Activated B cell treated with CpG ODN at 0.5 μM for 24 hours (primary cell): ENCODE results near the gene HID1. TPM values are rescaled to one million over a fixed set of nuclear protein-coding genes. Genes with fewer than 3 reads are reported as not detected.

Experiments
- ATAC-seq: fragments of 200-7000 bp; cut with Tn5 transposase; one replicate; pipeline ENCODE4 v1.10.0; 2021; ENCODE audit warnings: low read depth, mild to moderate bottlenecking, moderate library complexity
- CTCF ChIA-PET: fragments of 350-600 bp; sonication (Branson Sonifier 250); formaldehyde crosslinking; loops from one replicate; lab custom pipeline; 2021; ENCODE audit warnings: antibody characterized with exemption; lab: Charles Lee
- POLR2A ChIA-PET: fragments of 350-600 bp; sonication (Branson Sonifier 250); formaldehyde crosslinking; loops from one replicate; lab custom pipeline; 2021; ENCODE audit warnings: antibody characterized with exemption; lab: Charles Lee
- DNase-seq: peaks from one replicate; pipeline ENCODE4 v3.0.0; 2022
- H3K27ac Mint-ChIP-seq: one replicate; pipeline ENCODE4 v1.8.0; 2020; ENCODE audit warnings: mixed read lengths
- H3K27me3 Mint-ChIP-seq: one replicate; pipeline ENCODE4 v1.8.0; 2021; ENCODE audit warnings: mixed read lengths
- H3K36me3 Mint-ChIP-seq: one replicate; pipeline ENCODE4 v1.8.0; 2021; ENCODE audit warnings: low read depth, mixed read lengths
- H3K4me1 Mint-ChIP-seq: one replicate; pipeline ENCODE4 v1.8.0; 2021; ENCODE audit warnings: mixed read lengths
- H3K4me3 Mint-ChIP-seq: one replicate; pipeline ENCODE4 v1.8.0; 2020; ENCODE audit warnings: mild to moderate bottlenecking, mixed read lengths
- H3K9me3 Mint-ChIP-seq: one replicate; pipeline ENCODE4 v1.8.0; 2020; ENCODE audit warnings: mixed read lengths
- CTCF ChIP-seq: fragments of 200-600 bp; IDR thresholded peaks from one replicate; pipeline ENCODE4 v1.8.0; 2022; ENCODE audit warnings: antibody characterized with exemption, mild to moderate bottlenecking
- intact Hi-C: fragments of 100-400 bp; cut with micrococcal nuclease; formaldehyde crosslinking; loops from one replicate; pipeline ENCODE4 v1.15.1; 2024
- total RNA-seq: library from RNA; stranded (reverse); gene quantifications from 2 replicates; pipeline ENCODE4 v1.2.3, GENCODE V29; 2022

Gene HID1
- total RNA-seq, 1 donor from 2014 or later, result 2.1 TPM

GRCh38 chr17:75001915-75002843 is 29.6 kb upstream of the HID1 start:
- no peak for DNase-seq
- Mint-ChIP-seq H3K27me3 (peaks cover 5% of the 10 kb centered on the region), H3K27ac (no peak overlapping the region), H3K4me3 (no peak overlapping the region), H3K36me3 (no peaks in the 10 kb centered on the region), H3K4me1 (no peaks in the 10 kb centered on the region), H3K9me3 (no peaks in the 10 kb centered on the region)
- ATAC-seq, result no peak
- intact Hi-C loops, result no loop called here
- POLR2A ChIA-PET, result no interaction called here
- TF ChIP-seq CTCF, result no peak
- CTCF ChIA-PET, result no interaction called here

- H3K36me3 Mint-ChIP-seq, result no peaks in the 10 kb centered on the region
- peaks cover 2% of the 10 kb centered on the region for H3K27me3 Mint-ChIP-seq
- ChIA-PET POLR2A (no interaction called here), CTCF (no interaction called here)
- H3K27ac Mint-ChIP-seq, result no peak overlapping the region
- ATAC-seq (no peak), DNase-seq (no peak)
- intact Hi-C loops, result no loop called here
- no peak for TF ChIP-seq CTCF
- no peak overlapping the region for H3K4me3 Mint-ChIP-seq
- no peaks in the 10 kb centered on the region for H3K4me1 Mint-ChIP-seq
- H3K9me3 Mint-ChIP-seq, result no peaks in the 10 kb centered on the region
Observed at GRCh38 chr17:74999523-74999922, 27.0 kb upstream of the HID1 start.

- intact Hi-C loops, result no loop called here
- DNase-seq (no peak), ATAC-seq (no peak)
- Mint-ChIP-seq H3K36me3 (no peaks in the 10 kb centered on the region), H3K4me3 (no peak overlapping the region), H3K27ac (no peak overlapping the region), H3K4me1 (no peaks in the 10 kb centered on the region), H3K27me3 (peaks cover 2% of the 10 kb centered on the region), H3K9me3 (no peaks in the 10 kb centered on the region)
- ChIA-PET POLR2A (no interaction called here), CTCF (no interaction called here)
- TF ChIP-seq CTCF, result no peak
Observed at GRCh38 chr17:74998783-74999182, 26.2 kb upstream of the HID1 start.

GRCh38 chr17:74995847-74996246 is 23.3 kb upstream of the HID1 start:
- DNase-seq (no peak), ATAC-seq (no peak)
- no peaks in the 10 kb centered on the region for H3K27me3 Mint-ChIP-seq
- no peak for TF ChIP-seq CTCF
- no peak overlapping the region for H3K4me3 Mint-ChIP-seq
- no peaks in the 10 kb centered on the region for H3K9me3 Mint-ChIP-seq
- ChIA-PET POLR2A (no interaction called here), CTCF (interaction anchor here (1.4 kb wide), 1 partner anchor 35 kb away, joined by 3 read pairs; no protein-coding TSS in a partner anchor)
- no peak overlapping the region for H3K27ac Mint-ChIP-seq
- H3K36me3 Mint-ChIP-seq, result no peaks in the 10 kb centered on the region
- no peaks in the 10 kb centered on the region for H3K4me1 Mint-ChIP-seq
- intact Hi-C loops, result no loop called here

- no peak for TF ChIP-seq CTCF
- ChIA-PET CTCF (no interaction called here), POLR2A (no interaction called here)
- ATAC-seq, result no peak
- H3K27me3 Mint-ChIP-seq, result no peaks in the 10 kb centered on the region
- H3K9me3 Mint-ChIP-seq, result no peaks in the 10 kb centered on the region
- H3K27ac Mint-ChIP-seq, result no peak overlapping the region
- H3K36me3 Mint-ChIP-seq, result no peaks in the 10 kb centered on the region
- no peak overlapping the region for H3K4me3 Mint-ChIP-seq
- intact Hi-C loops, result no loop called here
- no peaks in the 10 kb centered on the region for H3K4me1 Mint-ChIP-seq
- DNase-seq, result no peak
Observed at GRCh38 chr17:74994440-74994839, 21.9 kb upstream of the HID1 start.
